GM12878 (cell line): ENCODE data around the gene PGC. TPM values are rescaled to one million over a fixed set of nuclear protein-coding genes. Genes with fewer than 3 reads are reported as not detected.

Experiments
- ATAC-seq: fragments of 200-7000 bp; cut with Tn5 transposase; 3 replicates; pipeline ENCODE4 v1.9.1; 2020; ENCODE audit warnings: mild to moderate bottlenecking, moderate library complexity
- BruUV-seq: library from RNA; stranded (reverse); fragments of 400-500 nt; replicated peaks from 2 replicates; lab custom pipeline; 2021; lab: Mats Ljungman, UMichigan
- CTCF ChIA-PET: fragments of 300-600 bp; sonication (Branson Sonifier 250); formaldehyde crosslinking; extraction: SDS; loops from one replicate; lab custom pipeline; 2021; ENCODE audit warnings: inconsistent platforms; lab: Yijun Ruan, JAX
- POLR2A ChIA-PET: fragments of 350-600 bp; formaldehyde crosslinking; extraction: SDS; loops from one replicate; lab custom pipeline; 2021; ENCODE audit warnings: inconsistent platforms; lab: Charles Lee
- RAD21 ChIA-PET: fragments of 300-600 bp; sonication (Branson Sonifier 250); formaldehyde crosslinking; loops from one replicate; lab custom pipeline; 2023; ENCODE audit warnings: antibody characterized with exemption; ENCODE audit not compliant: unreplicated experiment; lab: Charles Lee
- SMC1A ChIA-PET: fragments of 300-600 bp; sonication (Branson Sonifier 250); formaldehyde crosslinking; loops from one replicate; lab custom pipeline; 2023; ENCODE audit not compliant: unreplicated experiment, uncharacterized antibody; lab: Charles Lee
- DNase-seq: peaks from one replicate; pipeline ENCODE4 v3.0.0-alpha.2; 2011; ENCODE audit warnings: low read depth, low spot score
- FAIRE-seq: peaks from 3 replicates; lab custom pipeline; 2011; peaks lifted over from hg19 to GRCh38; lab: Jason Lieb, UNC
- H2AFZ ChIP-seq: 2 replicates; pipeline ENCODE4 v1.6.0; 2011; ENCODE audit warnings: low read depth, low read length, control low read depth; ENCODE audit not compliant: control insufficient read depth
- H3K27ac ChIP-seq: 2 replicates; pipeline ENCODE4 v1.5.1; 2011; ENCODE audit warnings: control low read depth; ENCODE audit not compliant: control insufficient read depth, insufficient read depth
- H3K27me3 ChIP-seq, 2 experiments: replicated peaks in 1 of 2; 2 replicates each; pipeline versions ENCODE4 v1.6.0 to v1.6.1; 2011; ENCODE audit warnings: low read length in 1 of 2; ENCODE audit not compliant: control insufficient read depth in 2 of 2, insufficient read depth in 2 of 2
- H3K36me3 ChIP-seq, 2 experiments: 2 replicates each; pipeline ENCODE4 v1.5.1; 2011; ENCODE audit warnings: low read length in 1 of 2; ENCODE audit not compliant: control insufficient read depth in 2 of 2, insufficient read depth in 2 of 2
- H3K4me1 ChIP-seq: 2 replicates; pipeline ENCODE4 v1.6.1; 2011; ENCODE audit warnings: mild to moderate bottlenecking, low read length, moderate library complexity, mixed read lengths; ENCODE audit not compliant: control insufficient read depth, insufficient read depth
- H3K4me2 ChIP-seq: 2 replicates; pipeline ENCODE4 v1.6.0; 2011; ENCODE audit warnings: control low read depth; ENCODE audit not compliant: control insufficient read depth, insufficient read depth
- H3K4me3 ChIP-seq: fragments of 200-600 bp; sonication (generic); 2 replicates; pipeline ENCODE4 v1.5.1; 2016
- H3K79me2 ChIP-seq: 2 replicates; pipeline ENCODE4 v1.6.0; 2011; ENCODE audit warnings: low read length; ENCODE audit not compliant: control insufficient read depth, insufficient read depth
- H3K9ac ChIP-seq: 2 replicates; pipeline ENCODE4 v1.8.0; 2011; ENCODE audit warnings: low read length, control low read depth, mixed read lengths; ENCODE audit not compliant: control insufficient read depth, insufficient read depth
- H3K9me3 ChIP-seq: replicated peaks from 3 replicates; pipeline ENCODE4 v1.5.1; 2011; ENCODE audit warnings: mild to moderate bottlenecking, low read length; ENCODE audit not compliant: control insufficient read depth, insufficient read depth
- H4K20me1 ChIP-seq: 2 replicates; pipeline ENCODE4 v1.6.0; 2011; ENCODE audit not compliant: control insufficient read depth, insufficient read depth
- ATF3 ChIP-seq: IDR thresholded peaks from 2 replicates; pipeline ENCODE4 v1.6.1; 2011; ENCODE audit warnings: low read depth, mild to moderate bottlenecking, low read length, moderate library complexity, borderline replicate concordance; ENCODE audit errors: extremely low read depth
- CHD1 ChIP-seq: IDR thresholded peaks from 2 replicates; pipeline ENCODE4 v1.6.1; 2012; ENCODE audit warnings: low read depth, low read length, improper control_type of control experiment
- MEF2B ChIP-seq: fragments of 450-650 bp; IDR thresholded peaks from 2 replicates; pipeline ENCODE4 v1.6.1; 2018; ENCODE audit warnings: mild to moderate bottlenecking, moderate library complexity; ENCODE audit not compliant: partially characterized antibody, poor library complexity, severe bottlenecking
- NFYA ChIP-seq: IDR thresholded peaks from 2 replicates; pipeline ENCODE4 v1.6.1; 2011; ENCODE audit warnings: low read depth, mild to moderate bottlenecking, low read length, improper control_type of control experiment, borderline replicate concordance
- PML ChIP-seq: IDR thresholded peaks from 2 replicates; pipeline ENCODE4 v1.6.1; 2012; ENCODE audit warnings: low read length, inconsistent platforms
- POLR2AphosphoS2 ChIP-seq: IDR thresholded peaks from 2 replicates; pipeline ENCODE4 v1.6.1; 2011; ENCODE audit warnings: low read depth, mild to moderate bottlenecking, low read length, improper control_type of control experiment, moderate library complexity
- RCOR1 ChIP-seq: conservative IDR thresholded peaks from 2 replicates; pipeline ENCODE4 v1.6.1; 2012; ENCODE audit warnings: low read depth, low read length, improper control_type of control experiment
- RUNX3 ChIP-seq: IDR thresholded peaks from 2 replicates; pipeline ENCODE4 v1.6.1; 2012; ENCODE audit warnings: low read length, inconsistent platforms
- SMAD1 ChIP-seq: fragments of 450-650 bp; IDR thresholded peaks from 2 replicates; pipeline ENCODE4 v1.6.1; 2018; ENCODE audit warnings: mild to moderate bottlenecking, low read depth; ENCODE audit not compliant: partially characterized antibody
- SMAD5 ChIP-seq: IDR thresholded peaks from 2 replicates; pipeline ENCODE4 v1.6.1; 2016; ENCODE audit warnings: antibody characterized with exemption, low read depth
- SREBF2 ChIP-seq: IDR thresholded peaks from 2 replicates; pipeline ENCODE4 v1.6.1; 2012; ENCODE audit warnings: mild to moderate bottlenecking, low read length
- SRF ChIP-seq, 2 experiments: IDR thresholded peaks; 2 replicates each; pipeline ENCODE4 v1.6.1; 2011; ENCODE audit warnings: low read depth in 2 of 2, low read length in 2 of 2, mild to moderate bottlenecking in 1 of 2, moderate library complexity in 1 of 2
- WGBS: methylation state at CpG from one replicate; pipeline ENCODE4 v1.1.6; 2016; ENCODE audit warnings: low lambda C conversion rate; ENCODE audit not compliant: insufficient replicate concordance, insufficient coverage; ENCODE audit errors: missing lambda C conversion rate; 5-methylcytosine and 5-hydroxymethylcytosine counted together
- in situ Hi-C: fragments of 300-500 bp; cut with MboI; formaldehyde crosslinking; loops from 9 replicates; pipeline ENCODE4 v1.14.3; 2018; ENCODE audit warnings: mixed read lengths
- intact Hi-C: fragments of 100-400 bp; cut with micrococcal nuclease; formaldehyde crosslinking; loops from one replicate; pipeline ENCODE4 v1.14.2; 2022; ENCODE audit not compliant: unreplicated experiment
- polyA plus RNA-seq, 11 experiments: library from polyadenylated mRNA; depleted of rRNA in 4 of 11; unstranded in 6 of 11; stranded (reverse) in 5 of 11; fragments of >200 nt; fragmentation: Nextera tagmentation in 4 of 11; fragmentation: Illumina TruSeq in 1 of 11; extraction: Ambion mirVana in 4 of 11; extraction: Trizol in 1 of 11; gene quantifications; 1 replicate in 1 of 11; 2 replicates in 10 of 11; pipeline versions ENCODE4 v1.2.1 to v1.2.3, GENCODE V29; 2011 to 2016; ENCODE audit warnings: inconsistent platforms in 2 of 11, missing spikeins in 2 of 11, low read depth in 1 of 11
- total RNA-seq, 4 experiments: library from RNA; depleted of rRNA in 3 of 4; stranded (reverse); fragments of >200 nt in 3 of 4; fragmentation: Illumina TruSeq in 1 of 4; extraction: Trizol in 1 of 4; gene quantifications; 2 replicates each; pipeline versions ENCODE4 v1.2.1 to v1.2.3, GENCODE V29; 2013 to 2021
- TF ChIP-seq, protein P1 (sequence below): fragments of 450-650 bp; conservative IDR thresholded peaks from 2 replicates; pipeline ENCODE4 v1.6.1; 2017; ENCODE audit warnings: mild to moderate bottlenecking, moderate library complexity

The PGC gene
- total and polyA plus RNA-seq, 10 of the 15 experiments (the other 5 are each of a cell fraction or from before 2014, with no cell fraction given) = 0.26 TPM; not detected in 9

DNA sequence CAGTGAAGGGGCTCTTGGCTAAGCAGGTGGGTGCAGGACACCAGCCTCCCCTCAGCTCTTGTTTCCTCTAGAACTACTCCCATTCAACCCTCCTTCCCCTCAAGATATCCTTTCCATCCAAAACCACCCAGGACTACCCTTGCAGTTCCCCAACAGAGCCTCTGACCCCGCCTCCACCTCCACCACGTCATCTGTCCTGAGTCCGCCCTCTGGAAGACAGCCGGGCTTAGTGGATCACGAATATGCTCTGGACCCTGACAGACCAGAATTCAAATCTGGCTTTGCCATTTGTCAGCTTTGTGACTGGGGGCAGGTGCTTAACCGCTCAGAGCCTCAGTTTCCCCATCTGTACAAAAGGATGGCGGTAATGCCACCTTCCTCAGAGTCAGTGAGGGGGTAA, 43.2 kb downstream of the PGC start:
- SMC1A ChIA-PET = interaction anchor here (1.7 to 7.2 kb wide), 5 partner anchors 9 to 27 kb away, joined by 4 to 168 read pairs (median 82); no protein-coding TSS in a partner anchor
- Histone ChIP-seq H3K9ac (peak overlapping the region; percentile 99), H4K20me1 (no peaks in the 10 kb centered on the region; the same call in 1 of the 2 replicates), H3K27ac (peak overlapping the region; percentile 99), H3K79me2 (peaks cover 93% of the 10 kb centered on the region), H3K27me3 (no peaks in the 10 kb centered on the region), H3K9me3 (no peaks in the 10 kb centered on the region), H3K4me1 (peaks cover 64% of the 10 kb centered on the region), H3K4me2 (peak overlapping the region; percentile 99), H3K36me3 (peaks cover 12 to 27% of the 10 kb centered on the region in 2 experiments), H3K4me3 (peak overlapping the region; percentile 85), H2AFZ (no peak overlapping the region)
- in situ Hi-C loops (no loop called here), intact Hi-C loops (loop anchor here (10.0 kb wide), 1 partner anchor 341 kb away; no protein-coding TSS in a partner anchor)
- CTCF ChIA-PET = interaction anchor here (1.0 to 4.6 kb wide), 9 partner anchors 9 to 340 kb away, joined by 3 to 87 read pairs (median 43); no protein-coding TSS in a partner anchor
- no TSS peak for BruUV-seq
- no peak for FAIRE-seq
- POLR2A ChIA-PET = interaction anchor here (0.5 to 6.1 kb wide), 4 partner anchors 10 to 116 kb away, joined by 3 to 210 read pairs (median 96); partner anchors contain the start of gene TFEB
- 26% methylated on average over 7 of the region's 7 CpGs for WGBS
- TF ChIP-seq SMAD5 = no peak
- 0 out of 2 replicates have a peak, but pooled peaks have one; percentile 40 for TF ChIP-seq POLR2AphosphoS2
- no peak for ATAC-seq
- DNase-seq = no peak
- RAD21 ChIA-PET = interaction anchor here (1.7 to 6.3 kb wide), 5 partner anchors 12 to 370 kb away, joined by 5 to 185 read pairs (median 61); partner anchors contain the start of gene TFEB

GRCh38 chr6:41702771-41703494, 44.3 kb downstream of the PGC start:
- peak overlapping the region; percentile 85; the same call in 1 of the 2 replicates for H3K4me3 ChIP-seq
- H3K27ac ChIP-seq = no peak overlapping the region; the same call in 1 of the 2 replicates
- no peaks in the 10 kb centered on the region for H3K9me3 ChIP-seq
- intact Hi-C loops (loop anchor here (10.0 kb wide), 1 partner anchor 342 kb away; no protein-coding TSS in a partner anchor), in situ Hi-C loops (no loop called here)
- peaks cover 92% of the 10 kb centered on the region for H3K79me2 ChIP-seq
- H3K4me1 ChIP-seq = peaks cover 56% of the 10 kb centered on the region
- H4K20me1 ChIP-seq = no peaks in the 10 kb centered on the region; the same call in 1 of the 2 replicates
- no peaks in the 10 kb centered on the region for H3K27me3 ChIP-seq
- BruUV-seq = no TSS peak
- H3K9ac ChIP-seq = no peak overlapping the region; the same call in 1 of the 2 replicates
- 75% methylated on average over 14 of the region's 14 CpGs for WGBS
- no peak for FAIRE-seq
- POLR2A ChIA-PET = interaction anchor here (0.9 kb wide), 1 partner anchor 32 kb away, joined by 3 read pairs; no protein-coding TSS in a partner anchor
- ATAC-seq = no peak
- SMC1A ChIA-PET = interaction anchor here (0.7 to 2.9 kb wide), 4 partner anchors 8 to 337 kb away, joined by 3 to 9 read pairs (median 3); no protein-coding TSS in a partner anchor
- RAD21 ChIA-PET = no interaction called here
- peak overlapping the region; percentile 99 for H3K4me2 ChIP-seq
- peaks cover 18 to 33% of the 10 kb centered on the region in 2 experiments for H3K36me3 ChIP-seq
- CTCF ChIA-PET = interaction anchor here (1.1 to 4.6 kb wide), 3 partner anchors 19 to 46 kb away, joined by 3 to 46 read pairs (median 3); no protein-coding TSS in a partner anchor
- H2AFZ ChIP-seq = no peak overlapping the region
- DNase-seq = no peak
- TF ChIP-seq PML (no peak), SMAD1 (no peak), CHD1 (no peak), NFYA (no peak), ATF3 (no peak), SRF (IDR thresholded peaks at IDR 0.05; ENCODE audit: low read depth in 2 of 2, low read length in 2 of 2) (no peak), RCOR1 (no peak), MEF2B (no peak), RUNX3 (no peak), SREBF2 (no peak)
- TF ChIP-seq, protein P1, sequence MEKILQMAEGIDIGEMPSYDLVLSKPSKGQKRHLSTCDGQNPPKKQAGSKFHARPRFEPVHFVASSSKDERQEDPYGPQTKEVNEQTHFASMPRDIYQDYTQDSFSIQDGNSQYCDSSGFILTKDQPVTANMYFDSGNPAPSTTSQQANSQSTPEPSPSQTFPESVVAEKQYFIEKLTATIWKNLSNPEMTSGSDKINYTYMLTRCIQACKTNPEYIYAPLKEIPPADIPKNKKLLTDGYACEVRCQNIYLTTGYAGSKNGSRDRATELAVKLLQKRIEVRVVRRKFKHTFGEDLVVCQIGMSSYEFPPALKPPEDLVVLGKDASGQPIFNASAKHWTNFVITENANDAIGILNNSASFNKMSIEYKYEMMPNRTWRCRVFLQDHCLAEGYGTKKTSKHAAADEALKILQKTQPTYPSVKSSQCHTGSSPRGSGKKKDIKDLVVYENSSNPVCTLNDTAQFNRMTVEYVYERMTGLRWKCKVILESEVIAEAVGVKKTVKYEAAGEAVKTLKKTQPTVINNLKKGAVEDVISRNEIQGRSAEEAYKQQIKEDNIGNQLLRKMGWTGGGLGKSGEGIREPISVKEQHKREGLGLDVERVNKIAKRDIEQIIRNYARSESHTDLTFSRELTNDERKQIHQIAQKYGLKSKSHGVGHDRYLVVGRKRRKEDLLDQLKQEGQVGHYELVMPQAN = no peak
